Measurements from ENCODE around the gene KIR3DL3.
"Not testable (repeated sequence)": the region's sequence is repeated elsewhere in the genome, so short reads cannot be mapped to it uniquely, and the experiment has no call there.

Gene KIR3DL3

GRCh38 chr19:54782916-54783315, 58.7 kb downstream of the KIR3DL3 start:
- not testable (repeated sequence) for DNase-seq

All from inflammatory macrophage (primary cell).